Measurements from ENCODE around the gene ADAM17.

Gene ADAM17

GRCh38 chr2:9471206-9471605 lies 84.4 kb downstream of the ADAM17 start:
- DNase-seq (ENCODE audit: low read depth) = no peak

- DNase-seq (ENCODE audit: low read depth) = no peak
These were observed 87.9 kb downstream of the ADAM17 start for GRCh38 chr2:9467687-9468086.

- no peak for DNase-seq (ENCODE audit: low read depth)
These were observed 89.4 kb downstream of the ADAM17 start for GRCh38 chr2:9466147-9466683.

- DNase-seq (ENCODE audit: low read depth) = no peak
These were observed 90.5 kb downstream of the ADAM17 start for GRCh38 chr2:9465170-9465569.

- DNase-seq (ENCODE audit: low read depth) = peak; percentile 11
These were observed 92.0 kb downstream of the ADAM17 start for GRCh38 chr2:9463698-9464034.

GRCh38 chr2:9462886-9463697 lies 92.5 kb downstream of the ADAM17 start:
- no peak for DNase-seq (ENCODE audit: low read depth)

- no peak for DNase-seq (ENCODE audit: low read depth)
These were observed 93.3 kb downstream of the ADAM17 start for GRCh38 chr2:9462313-9462712.

GRCh38 chr2:9461079-9461478 lies 94.6 kb downstream of the ADAM17 start:
- no peak for DNase-seq (ENCODE audit: low read depth)

GRCh38 chr2:9460441-9461017 lies 95.1 kb downstream of the ADAM17 start:
- DNase-seq (ENCODE audit: low read depth) = no peak

- DNase-seq (ENCODE audit: low read depth) = no peak
These were observed 104.4 kb downstream of the ADAM17 start for GRCh38 chr2:9451231-9451630.

GRCh38 chr2:9445089-9445488 lies 110.5 kb downstream of the ADAM17 start:
- no peak for DNase-seq (ENCODE audit: low read depth)

GRCh38 chr2:9443526-9443925 lies 112.1 kb downstream of the ADAM17 start:
- DNase-seq (ENCODE audit: low read depth) = no peak

- DNase-seq (ENCODE audit: low read depth) = no peak
These were observed 114.1 kb downstream of the ADAM17 start for GRCh38 chr2:9441556-9441955.

GRCh38 chr2:9440058-9440727 lies 115.4 kb downstream of the ADAM17 start:
- no peak for DNase-seq (ENCODE audit: low read depth)

- DNase-seq (ENCODE audit: low read depth) = no peak
These were observed 116.1 kb downstream of the ADAM17 start for GRCh38 chr2:9439536-9439935.
